Body of pancreas (tissue), 4 donors: ENCODE results near the gene PROB1. TPM values are rescaled to one million over a fixed set of nuclear protein-coding genes. Genes with fewer than 3 reads are reported as not detected.

Source experiments
- ATAC-seq: fragments of 150-250 bp; one replicate; pipeline ENCODE4 v1.9.1; 2016
- DNase-seq, 4 donors: peaks; one replicate each; pipeline ENCODE4 v3.0.0-alpha.2; 2019
- H3K27ac ChIP-seq, 4 donors: fragments of 200-600 bp; sonication (generic); 1 replicate in 3 of 4; 2 replicates in 1 of 4; pipeline versions ENCODE4 v1.5.1 to v1.6.1; 2016 to 2019; ENCODE audit warnings: mild to moderate bottlenecking in 1 of 4, mixed read lengths in 1 of 4, moderate library complexity in 1 of 4
- H3K27me3 ChIP-seq, 2 donors: fragments of 200-600 bp; sonication (generic); one replicate each; pipeline ENCODE4 v1.6.0; 2016; ENCODE audit warnings: mild to moderate bottlenecking in 1 of 2
- H3K36me3 ChIP-seq, 2 donors: fragments of 200-600 bp; sonication (generic); replicated peaks in 1 of 2; 2 replicates each; pipeline ENCODE4 v1.5.1; 2016; ENCODE audit warnings: low read depth in 2 of 2; ENCODE audit not compliant: insufficient read depth in 1 of 2
- H3K4me1 ChIP-seq: fragments of 200-600 bp; sonication (generic); one replicate; pipeline ENCODE4 v1.6.0; 2016
- H3K4me3 ChIP-seq, 2 donors: fragments of 200-600 bp; sonication (generic); 1 replicate in 1 of 2; 2 replicates in 1 of 2; pipeline ENCODE4 v1.5.1; 2016 to 2019
- H3K9me3 ChIP-seq, 3 donors: fragments of 200-600 bp; sonication (generic); 1 replicate in 2 of 3; 2 replicates in 1 of 3; pipeline ENCODE4 v1.5.1; 2016
- POLR2A ChIP-seq, 3 donors: fragments of 450-650 bp; IDR thresholded peaks; one replicate each; pipeline ENCODE4 v1.6.1; 2016; ENCODE audit warnings: antibody characterized with exemption in 3 of 3, mild to moderate bottlenecking in 2 of 3
- WGBS, 2 donors: methylation state at CpG; one replicate each; pipeline ENCODE4 v1.1.5; 2017; 5-methylcytosine and 5-hydroxymethylcytosine counted together
- intact Hi-C: fragments of 100-400 bp; cut with DNase I; formaldehyde crosslinking; loops from one replicate; pipeline ENCODE4 v1.15.1; 2023
- total RNA-seq, 2 donors: library from RNA; depleted of rRNA; stranded (reverse); fragments of >200 nt; gene quantifications; one replicate each; pipeline ENCODE4 v1.1.0, GENCODE V29; 2016
- TF ChIP-seq, protein P1 (sequence below), 7 experiments: fragments of 450-650 bp in 4 of 7; fragments of 200-600 bp in 3 of 7; sonication (generic) in 3 of 7; IDR thresholded peaks; one replicate each; pipeline ENCODE4 v1.5.1; 2016 to 2019; ENCODE audit warnings: antibody characterized with exemption in 7 of 7

Gene PROB1
- total RNA-seq, 2 donors from 2014 or later, result 0.52 to 1.3 TPM

DNA sequence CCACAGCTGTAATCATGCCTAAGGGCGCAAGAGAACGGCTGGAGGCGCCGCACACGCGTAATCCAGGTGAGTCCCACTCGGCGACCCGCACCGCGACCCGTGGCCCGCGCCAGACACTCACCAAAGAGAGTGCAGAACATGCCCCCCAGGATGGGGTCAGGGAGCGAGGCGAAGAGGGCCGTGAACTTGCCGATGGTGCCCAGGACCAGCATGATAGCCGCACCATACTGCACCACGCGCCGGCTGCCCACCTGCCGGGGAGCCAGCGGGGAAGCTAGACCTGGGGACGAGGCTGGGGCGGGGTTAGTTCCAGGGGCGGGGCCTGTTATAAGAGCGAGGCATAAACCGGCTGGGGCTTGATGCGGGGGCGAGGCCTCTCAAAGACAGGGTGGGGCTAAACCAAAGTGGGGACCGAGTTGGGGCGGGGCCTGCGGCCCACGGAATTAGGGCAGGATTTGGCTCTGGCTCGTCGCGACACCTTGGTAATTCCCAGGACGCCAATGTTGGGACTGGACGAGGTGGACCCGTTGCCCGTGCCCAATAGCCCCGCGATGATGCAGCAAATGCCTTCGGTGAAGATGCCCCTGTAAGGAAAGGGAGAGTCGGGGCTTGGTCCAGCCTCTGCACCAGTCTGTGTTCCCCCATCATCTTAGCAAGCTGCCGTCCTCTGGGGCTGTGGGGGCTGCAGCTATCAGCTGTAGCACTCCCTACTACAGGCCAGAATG, 16.6 kb downstream of the PROB1 start:
- no peak for TF ChIP-seq POLR2A (IDR thresholded peaks at IDR 0.05)
- TF ChIP-seq, protein P1, sequence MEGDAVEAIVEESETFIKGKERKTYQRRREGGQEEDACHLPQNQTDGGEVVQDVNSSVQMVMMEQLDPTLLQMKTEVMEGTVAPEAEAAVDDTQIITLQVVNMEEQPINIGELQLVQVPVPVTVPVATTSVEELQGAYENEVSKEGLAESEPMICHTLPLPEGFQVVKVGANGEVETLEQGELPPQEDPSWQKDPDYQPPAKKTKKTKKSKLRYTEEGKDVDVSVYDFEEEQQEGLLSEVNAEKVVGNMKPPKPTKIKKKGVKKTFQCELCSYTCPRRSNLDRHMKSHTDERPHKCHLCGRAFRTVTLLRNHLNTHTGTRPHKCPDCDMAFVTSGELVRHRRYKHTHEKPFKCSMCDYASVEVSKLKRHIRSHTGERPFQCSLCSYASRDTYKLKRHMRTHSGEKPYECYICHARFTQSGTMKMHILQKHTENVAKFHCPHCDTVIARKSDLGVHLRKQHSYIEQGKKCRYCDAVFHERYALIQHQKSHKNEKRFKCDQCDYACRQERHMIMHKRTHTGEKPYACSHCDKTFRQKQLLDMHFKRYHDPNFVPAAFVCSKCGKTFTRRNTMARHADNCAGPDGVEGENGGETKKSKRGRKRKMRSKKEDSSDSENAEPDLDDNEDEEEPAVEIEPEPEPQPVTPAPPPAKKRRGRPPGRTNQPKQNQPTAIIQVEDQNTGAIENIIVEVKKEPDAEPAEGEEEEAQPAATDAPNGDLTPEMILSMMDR (IDR thresholded peaks at IDR 0.05), result no peak
- WGBS, 2 donors, result 78 to 87% methylated on average over 32 to 38 of the region's 47 CpGs
- Histone ChIP-seq H3K4me1 (peaks cover 18% of the 10 kb centered on the region), H3K27me3 (no peaks in the 10 kb centered on the region), H3K27ac (no peak overlapping the region), H3K4me3 (no peak overlapping the region), H3K9me3 (no peaks in the 10 kb centered on the region), H3K36me3 (no peaks in the 10 kb centered on the region)
- intact Hi-C loops, result no loop called here
- no peak for DNase-seq
- no peak for ATAC-seq

DNA sequence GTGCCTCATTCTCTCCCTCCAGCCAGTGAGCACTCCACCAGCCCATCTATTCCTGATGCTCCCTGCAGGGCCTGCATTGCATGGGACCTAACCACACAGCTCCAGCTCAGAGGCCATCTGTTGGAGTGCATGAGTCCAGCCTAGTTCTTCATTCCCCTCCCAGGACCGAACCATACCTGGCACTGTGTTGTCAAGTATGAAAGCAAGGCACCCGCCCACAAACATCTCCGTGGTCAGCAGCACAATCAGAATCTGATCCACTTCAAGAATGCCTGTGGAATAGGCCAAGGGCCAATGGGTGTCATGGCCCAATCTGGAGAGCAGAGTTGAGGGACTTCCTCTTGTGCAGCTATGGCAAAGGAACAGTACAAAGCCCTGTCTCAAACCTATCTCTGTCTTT, 17.7 kb downstream of the PROB1 start:
- Histone ChIP-seq H3K27me3 (no peaks in the 10 kb centered on the region), H3K9me3 (no peaks in the 10 kb centered on the region), H3K36me3 (no peaks in the 10 kb centered on the region), H3K4me3 (no peak overlapping the region), H3K27ac (no peak overlapping the region), H3K4me1 (peaks cover 12% of the 10 kb centered on the region)
- WGBS, 2 donors, result 75 to 78% methylated on average over 2 to 3 of the region's 3 CpGs
- TF ChIP-seq POLR2A (IDR thresholded peaks at IDR 0.05), result no peak
- TF ChIP-seq, protein P1 (IDR thresholded peaks at IDR 0.05), result no peak
- no peak for ATAC-seq
- intact Hi-C loops, result no loop called here
- DNase-seq, result no peak

DNA sequence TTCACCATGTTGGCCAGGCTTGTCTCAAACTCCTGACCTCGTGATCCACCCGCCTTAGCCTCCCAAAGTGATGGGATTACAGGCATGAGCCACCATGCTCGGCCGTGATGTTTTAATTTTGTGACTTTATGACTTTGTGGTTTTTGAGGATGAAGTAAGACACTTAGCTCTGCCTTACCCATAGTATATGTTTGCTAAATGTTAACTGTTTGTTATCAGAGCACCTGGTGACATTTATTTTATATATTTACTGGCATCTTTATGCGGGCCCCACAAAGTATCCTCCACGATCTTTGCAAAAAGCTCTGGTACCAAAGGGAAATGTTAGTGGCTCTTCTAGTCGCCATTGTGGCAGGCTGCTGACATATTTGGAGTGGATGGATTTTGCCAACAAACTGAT, 18.5 kb downstream of the PROB1 start:
- ATAC-seq, result no peak
- Histone ChIP-seq H3K9me3 (no peaks in the 10 kb centered on the region), H3K4me3 (no peak overlapping the region), H3K27ac (no peak overlapping the region), H3K4me1 (peaks cover 10% of the 10 kb centered on the region), H3K27me3 (no peaks in the 10 kb centered on the region), H3K36me3 (peaks cover 0 to 3% of the 10 kb centered on the region in 2 donors)
- 92 to 93% methylated on average over 7 of the region's 7 CpGs for WGBS, 2 donors
- TF ChIP-seq, protein P1 (IDR thresholded peaks at IDR 0.05), result no peak
- TF ChIP-seq POLR2A (IDR thresholded peaks at IDR 0.05), result no peak
- DNase-seq, result no peak
- intact Hi-C loops, result no loop called here

DNA sequence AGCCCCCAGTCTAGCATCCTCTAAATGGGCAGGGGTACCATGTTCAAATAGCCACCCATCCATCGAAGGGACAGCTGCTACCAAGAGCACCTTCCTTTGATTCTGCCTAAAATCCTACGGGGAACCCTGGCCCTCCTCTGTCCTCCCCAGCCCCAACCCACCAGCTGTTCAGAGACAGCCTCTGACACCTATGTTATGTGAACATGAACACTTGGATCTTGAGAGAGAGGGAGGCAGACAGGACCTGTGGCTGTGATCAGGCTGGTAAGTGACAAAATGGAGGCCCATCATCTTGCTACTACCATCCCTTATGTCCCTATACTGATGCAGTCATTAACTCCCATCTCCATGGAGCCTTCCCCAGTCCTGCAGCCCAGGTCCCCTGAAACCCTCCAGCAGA, 20.0 kb downstream of the PROB1 start:
- Histone ChIP-seq H3K27ac (no peak overlapping the region), H3K36me3 (peaks cover 0 to 6% of the 10 kb centered on the region in 2 donors), H3K27me3 (no peaks in the 10 kb centered on the region), H3K9me3 (no peaks in the 10 kb centered on the region), H3K4me1 (peaks cover 10% of the 10 kb centered on the region), H3K4me3 (no peak overlapping the region)
- intact Hi-C loops, result no loop called here
- WGBS, 2 donors, result 88 to 93% methylated on average over 2 of the region's 2 CpGs
- no peak for TF ChIP-seq POLR2A (IDR thresholded peaks at IDR 0.05)
- TF ChIP-seq, protein P1 (IDR thresholded peaks at IDR 0.05), result no peak
- DNase-seq (no peak), ATAC-seq (no peak)
